NCI-H460 (cell line): ENCODE data around the gene WWC1. TPM values are rescaled to one million over a fixed set of nuclear protein-coding genes. Genes with fewer than 3 reads are reported as not detected.

Source experiments
- DNase-seq: peaks from one replicate; pipeline ENCODE4 v3.0.0-alpha.2; 2016; ENCODE audit warnings: low read depth; ENCODE audit errors: extremely low read depth
- total RNA-seq: library from RNA; depleted of rRNA; stranded (reverse); fragments of >200 nt; shearing (Covaris generic); gene quantifications from 2 replicates; pipeline ENCODE4 v1.2.3, GENCODE V29; 2014

Gene WWC1
- total RNA-seq, 1 experiment from 2014 or later: 19.0 TPM

DNA sequence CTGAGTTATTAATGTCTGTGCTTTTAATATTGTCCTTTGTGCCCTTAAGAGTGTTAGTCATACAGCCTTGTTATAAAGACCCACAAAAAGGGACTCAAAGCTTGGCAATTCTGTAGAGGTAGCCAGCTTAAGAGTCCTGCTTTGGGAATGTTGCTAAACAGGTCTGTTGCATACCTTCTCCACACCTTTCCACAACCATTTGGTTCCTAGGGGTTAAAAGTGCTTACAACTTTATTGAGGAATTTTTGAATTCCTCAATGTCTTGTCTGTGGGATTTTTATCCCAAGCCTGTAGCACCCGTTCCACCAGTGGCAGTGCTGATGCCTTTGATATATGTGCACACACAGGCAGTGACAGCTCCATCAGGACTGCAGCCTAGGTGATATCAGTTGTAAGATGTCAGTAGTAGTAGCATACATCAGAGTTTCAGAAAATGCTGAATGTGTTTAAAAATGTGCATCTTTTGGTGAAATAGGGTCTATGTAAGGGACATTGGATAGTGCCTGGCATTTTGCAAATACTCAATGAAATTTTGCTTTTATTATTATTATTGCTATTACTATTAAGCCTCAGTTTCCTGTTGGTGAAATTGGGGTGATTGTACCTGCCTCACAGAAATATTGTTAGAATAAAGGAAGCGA lies 68.5 kb downstream of the WWC1 start:
- no peak for DNase-seq

DNA sequence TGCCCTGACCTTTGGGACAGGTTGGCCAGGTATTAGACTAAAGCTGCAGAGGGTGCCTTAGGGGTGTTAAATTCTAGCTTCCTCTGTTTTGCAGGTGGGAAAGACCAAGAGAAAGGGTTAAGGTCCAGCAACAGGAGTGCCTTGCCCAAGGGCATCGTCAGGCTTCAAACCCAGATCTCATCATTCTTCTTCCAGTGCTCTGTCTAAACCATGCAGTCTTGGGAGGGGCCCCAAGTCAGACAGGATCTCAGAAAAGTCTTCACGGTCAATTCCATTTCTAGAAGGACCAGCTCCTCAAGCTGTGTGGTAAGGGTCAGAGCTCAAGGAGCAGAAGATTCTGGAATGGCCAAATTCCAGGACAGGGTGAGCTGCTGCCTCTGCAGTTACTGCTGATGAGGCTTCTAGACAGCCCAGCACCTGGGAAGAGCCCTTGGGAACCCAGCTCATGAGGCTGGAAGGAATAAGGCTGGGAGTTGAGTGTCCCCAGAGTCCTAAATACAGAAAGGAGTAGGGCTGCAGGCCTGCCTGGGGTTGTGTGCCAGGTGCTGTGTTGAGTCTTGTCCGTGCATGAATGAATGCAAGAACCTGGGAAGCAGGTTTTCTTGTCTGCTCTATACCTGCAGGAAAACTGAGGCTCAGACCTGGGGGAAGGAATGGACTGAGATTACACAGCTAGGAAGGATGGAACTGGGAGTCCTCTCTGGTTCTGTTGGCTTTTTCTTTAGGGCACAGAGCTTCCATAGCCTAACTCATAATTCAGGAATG lies 69.3 kb downstream of the WWC1 start:
- DNase-seq: no peak

DNA sequence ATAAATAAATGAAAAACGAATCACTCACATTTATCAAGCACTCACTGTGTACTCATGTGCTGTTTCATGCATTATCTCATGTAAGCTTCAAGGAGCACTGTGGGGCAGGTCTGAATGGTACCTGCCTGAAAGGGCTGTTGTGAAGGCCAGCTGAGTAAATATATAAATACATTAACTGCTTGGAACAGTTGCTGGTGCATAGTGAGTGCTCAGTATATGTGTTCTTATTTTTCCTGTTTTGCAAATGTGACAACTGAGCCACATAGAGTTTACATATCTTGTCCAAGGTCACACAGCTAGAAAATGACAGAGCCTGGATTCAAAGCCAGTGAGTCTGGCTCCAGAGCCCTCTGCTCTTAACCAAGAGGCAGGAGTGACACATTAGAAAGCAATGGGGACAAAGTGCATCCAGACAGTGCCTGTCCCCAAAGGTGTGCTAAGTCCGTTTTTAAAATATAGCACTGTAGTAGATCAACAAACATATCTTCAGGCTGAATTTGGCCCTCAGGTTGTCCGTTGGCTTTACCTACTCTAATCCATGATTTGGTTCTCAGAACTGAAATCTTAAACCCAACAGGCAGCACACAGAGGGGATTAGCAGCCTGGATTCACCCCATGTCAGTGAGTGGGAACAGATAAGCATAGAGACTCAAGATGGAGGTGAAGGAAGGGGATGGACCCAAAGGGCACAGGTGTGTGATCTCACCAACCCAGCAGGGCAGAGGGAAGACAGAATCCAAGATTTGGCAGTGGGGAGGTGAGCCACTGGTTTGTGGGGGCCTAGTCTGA lies 70.8 kb downstream of the WWC1 start:
- DNase-seq: no peak

DNA sequence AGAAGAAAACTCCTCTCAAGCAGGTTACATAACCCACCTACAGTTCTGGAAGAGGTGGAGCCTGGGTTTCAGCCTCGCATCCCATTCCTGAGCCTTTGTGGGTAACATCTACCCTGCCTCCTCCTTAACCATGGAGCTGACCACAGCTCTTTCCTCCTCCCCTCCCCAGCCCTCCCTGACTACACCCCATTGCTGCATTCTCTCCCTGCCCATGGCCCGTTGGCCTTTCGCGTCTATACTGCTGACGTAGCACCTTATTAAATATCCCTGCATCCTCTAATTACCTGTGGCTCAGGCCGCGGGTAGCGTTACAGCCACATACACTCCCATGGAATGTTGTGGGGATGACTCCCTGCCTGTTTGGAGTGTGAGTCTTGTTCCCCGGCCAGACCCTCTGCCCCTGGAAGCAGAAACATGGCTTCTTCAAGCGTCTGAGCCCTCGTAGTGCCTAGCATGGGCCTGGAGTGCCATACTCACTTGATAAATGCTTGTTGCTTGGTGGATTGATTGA lies 72.8 kb downstream of the WWC1 start:
- no peak for DNase-seq

DNA sequence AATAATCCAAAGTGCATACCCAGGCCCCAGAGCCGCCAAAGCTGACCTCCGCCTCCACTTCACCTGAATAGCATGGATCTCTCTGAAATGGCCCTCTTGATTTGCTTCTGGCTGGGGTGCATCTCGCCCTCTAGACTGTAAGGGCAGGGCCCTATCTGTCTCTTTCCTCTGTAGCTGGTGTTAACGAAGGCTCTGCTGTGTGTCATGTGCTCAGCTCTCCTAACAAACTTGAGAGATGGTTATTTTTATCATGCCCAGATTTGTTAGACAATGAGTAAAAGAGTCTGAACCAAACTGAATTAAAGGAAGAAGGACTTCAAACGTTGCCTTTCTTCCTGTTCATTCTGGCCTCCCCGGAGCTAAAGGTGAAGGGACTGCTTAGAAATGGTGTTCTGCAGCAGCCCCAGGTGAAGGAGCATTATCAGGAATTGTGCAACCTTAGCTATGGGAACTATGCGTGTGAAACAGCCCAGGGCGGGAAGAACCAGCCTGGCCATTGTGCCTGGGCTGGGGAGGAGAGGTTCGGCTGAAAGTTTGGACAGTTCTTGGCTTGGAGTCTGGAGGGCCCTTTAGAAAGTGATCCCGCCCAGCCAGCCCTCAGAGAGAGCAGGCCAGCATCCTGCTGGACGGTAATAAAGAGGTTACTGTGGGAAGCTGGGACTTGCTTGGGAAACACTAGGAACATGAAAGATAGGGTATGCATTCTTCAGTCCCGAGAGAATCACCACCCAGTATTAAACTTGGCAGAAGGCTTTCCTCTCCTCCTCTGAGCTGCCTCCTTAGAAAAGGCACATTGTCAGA lies 73.5 kb downstream of the WWC1 start:
- DNase-seq: no peak

DNA sequence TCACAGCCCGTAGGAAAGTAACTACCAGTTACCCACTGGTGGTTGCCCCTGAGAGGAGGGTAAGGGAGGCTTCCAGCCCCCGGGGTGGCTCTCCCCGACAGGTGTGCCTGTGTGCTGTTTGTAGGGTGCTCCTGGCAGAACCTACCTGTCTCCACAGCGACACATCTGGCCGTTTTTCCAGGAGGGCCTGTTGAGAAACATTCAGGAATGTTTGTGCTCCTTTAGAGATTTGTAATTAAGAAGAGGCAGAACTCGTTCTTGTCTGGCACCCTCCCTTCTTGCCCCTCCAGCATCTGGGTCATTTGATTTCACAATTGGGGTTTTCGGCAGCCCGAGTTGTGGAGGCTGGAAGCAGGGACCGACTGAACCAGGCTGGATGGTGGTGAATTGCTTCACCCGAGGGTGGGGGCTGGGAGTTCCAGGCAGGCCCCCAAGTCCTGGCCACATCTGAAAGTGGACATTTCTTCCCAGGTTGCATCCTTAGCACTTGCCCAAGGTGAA lies 74.2 kb downstream of the WWC1 start:
- DNase-seq: no peak

DNA sequence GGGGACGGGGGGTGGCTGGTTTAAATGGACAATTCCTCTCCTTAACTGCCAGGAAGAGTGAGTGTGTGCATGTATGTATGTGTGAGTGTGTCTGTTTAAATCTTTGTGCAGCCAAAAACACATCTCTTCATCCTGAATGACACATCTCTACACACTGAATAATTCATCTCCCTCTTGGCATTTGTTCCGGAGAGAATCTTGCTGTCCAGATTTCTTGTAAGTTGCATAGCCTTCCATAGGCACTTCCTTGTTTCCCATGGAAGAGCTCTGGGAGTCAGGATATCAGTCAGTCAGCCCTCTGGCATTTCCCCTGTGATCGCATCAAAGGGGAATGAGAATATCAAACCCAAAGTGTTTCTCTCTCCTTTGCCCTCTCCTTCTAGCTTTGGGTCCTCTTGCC lies 74.7 kb downstream of the WWC1 start:
- no peak for DNase-seq

DNA sequence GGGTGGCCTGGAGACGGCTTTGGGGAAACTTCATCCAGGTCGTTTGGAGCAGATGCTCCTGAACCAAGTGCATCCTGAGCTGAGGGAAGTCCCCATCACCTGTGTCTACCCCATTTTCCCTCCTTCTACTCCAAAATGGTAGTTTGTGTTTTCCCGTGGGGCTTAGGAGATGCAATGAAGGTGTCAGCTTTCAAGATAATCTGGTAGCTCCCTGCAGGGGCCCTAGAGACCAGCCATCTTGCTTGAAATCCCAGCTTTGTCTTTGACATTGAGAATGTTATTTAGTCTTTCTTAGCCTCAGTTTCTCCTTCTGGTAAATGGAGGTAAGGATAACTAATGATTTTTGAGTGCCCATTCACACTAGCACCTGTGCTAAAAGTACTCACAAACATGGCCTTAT lies 77.4 kb downstream of the WWC1 start:
- no peak for DNase-seq

DNA sequence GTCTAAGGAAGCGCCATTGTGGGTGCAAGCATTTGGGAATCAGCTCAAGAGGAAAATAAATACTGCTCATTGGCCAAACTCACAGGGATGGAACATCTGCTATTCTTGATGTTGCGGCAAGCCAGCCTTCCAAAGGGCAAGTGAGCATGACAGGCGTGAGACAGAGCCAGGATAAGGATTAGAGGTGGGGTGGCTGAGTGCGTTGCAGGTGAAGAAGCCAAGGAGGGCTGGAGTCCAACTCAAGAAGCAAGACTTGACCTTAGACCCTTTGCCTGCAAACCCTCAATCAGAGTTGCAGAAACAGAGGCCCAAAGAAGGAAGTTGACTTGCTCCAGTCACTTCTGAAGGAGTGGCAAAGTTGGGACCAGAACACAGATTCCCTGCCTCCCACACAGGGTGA lies 79.4 kb downstream of the WWC1 start:
- DNase-seq: no peak

DNA sequence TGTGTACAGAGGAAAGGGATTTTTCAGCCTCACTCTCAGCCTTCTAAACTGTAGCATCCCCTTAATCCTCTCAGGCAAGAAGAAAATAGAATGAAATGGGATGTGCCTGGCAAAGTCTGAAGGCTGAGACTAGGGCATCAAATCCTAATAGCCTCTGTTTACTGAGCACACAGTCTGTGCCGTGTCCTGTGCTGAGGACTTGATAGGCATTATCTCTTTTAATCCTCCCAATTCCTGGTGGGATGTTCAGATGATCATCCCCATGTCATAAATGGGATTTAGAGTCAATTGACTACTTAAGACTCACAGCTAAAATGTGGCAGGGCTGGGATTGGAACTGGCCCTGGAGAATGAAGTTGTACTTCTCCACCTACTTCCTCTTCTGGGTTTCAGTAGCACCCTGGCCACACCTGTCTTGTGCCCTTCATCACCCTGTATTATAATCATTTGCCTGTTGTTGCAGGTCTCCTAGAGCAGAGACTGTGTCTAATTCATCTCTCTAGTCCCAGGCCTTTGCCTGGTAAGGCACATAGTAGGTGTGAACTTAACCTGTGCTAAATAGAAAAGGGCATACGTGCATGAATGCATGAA lies 81.0 kb downstream of the WWC1 start:
- no peak for DNase-seq

DNA sequence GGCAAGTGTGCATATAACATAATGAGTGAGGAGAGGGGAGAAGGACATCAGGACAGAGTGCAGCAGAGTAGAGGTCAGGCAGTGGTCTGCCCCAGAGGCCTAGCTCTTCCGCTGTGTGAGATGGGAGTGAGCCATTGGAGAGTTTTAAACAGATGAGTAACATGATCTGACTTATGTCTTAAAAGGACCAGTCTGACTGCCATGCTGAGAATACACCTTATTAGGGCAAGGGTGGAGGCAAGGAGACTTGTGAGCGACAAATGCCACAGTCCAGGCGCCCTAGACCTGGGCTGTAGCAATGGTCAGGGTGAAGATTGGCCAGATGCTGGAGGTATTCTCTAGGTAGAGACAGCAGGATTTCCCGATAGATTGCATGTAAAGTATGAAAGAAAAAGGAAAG lies 83.1 kb downstream of the WWC1 start:
- DNase-seq: no peak

DNA sequence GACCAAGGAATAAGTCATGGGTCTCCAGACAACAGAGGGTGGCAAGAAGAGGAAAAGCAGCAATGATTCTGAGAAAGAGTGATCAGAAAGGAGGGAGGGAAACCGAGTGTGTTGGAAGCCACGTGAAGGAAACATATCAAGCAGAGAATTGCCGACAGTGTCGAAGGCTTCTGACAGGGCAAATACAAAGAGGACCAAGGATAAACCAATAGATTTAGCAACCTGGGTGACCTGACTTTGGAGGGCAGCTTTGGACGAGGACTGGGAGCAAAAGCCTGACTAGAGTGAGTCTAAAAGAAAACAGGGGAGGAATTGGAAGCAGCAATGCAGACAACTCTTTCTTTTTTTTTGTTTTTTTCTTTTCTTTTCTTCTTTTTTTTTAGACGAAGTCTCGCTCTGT lies 83.8 kb downstream of the WWC1 start:
- no peak for DNase-seq

DNA sequence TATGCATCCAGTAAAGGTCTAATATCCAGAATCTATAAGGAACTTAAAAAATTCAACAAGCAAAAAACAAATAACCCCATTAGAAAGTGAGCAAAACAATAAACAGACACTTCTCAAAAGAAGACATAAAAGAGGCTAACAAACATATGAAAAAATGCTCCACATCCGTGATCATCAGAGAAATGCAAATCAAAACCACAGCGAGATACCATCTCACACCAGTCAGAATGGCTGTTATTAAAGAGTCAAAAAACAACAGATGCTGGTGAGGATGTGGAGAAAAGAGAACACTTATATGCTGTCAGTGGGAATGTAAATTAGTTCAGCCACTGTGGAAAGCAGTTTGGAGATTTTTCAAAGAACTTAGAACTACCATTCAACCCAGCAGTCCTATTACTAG lies 86.1 kb downstream of the WWC1 start:
- no peak for DNase-seq

DNA sequence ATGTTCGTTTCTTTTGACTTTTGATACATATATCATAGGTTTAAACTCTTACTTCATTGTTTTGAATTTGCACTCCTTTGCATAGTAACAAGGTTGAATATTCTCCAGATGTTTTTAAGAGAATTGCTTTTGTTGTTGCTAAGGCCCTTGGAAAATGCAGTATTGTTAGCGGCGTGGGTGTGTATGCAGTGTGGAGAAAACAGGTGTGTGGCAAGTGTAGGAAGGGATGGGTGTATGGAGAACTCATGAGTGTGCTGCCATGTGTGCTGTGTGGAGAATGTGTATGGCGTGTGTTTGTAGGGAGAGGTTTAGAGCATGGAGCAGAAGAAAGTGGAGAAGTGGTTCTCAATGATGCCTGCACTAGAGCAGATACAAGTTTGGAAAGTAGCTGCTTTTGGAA lies 87.3 kb downstream of the WWC1 start:
- DNase-seq: no peak

DNA sequence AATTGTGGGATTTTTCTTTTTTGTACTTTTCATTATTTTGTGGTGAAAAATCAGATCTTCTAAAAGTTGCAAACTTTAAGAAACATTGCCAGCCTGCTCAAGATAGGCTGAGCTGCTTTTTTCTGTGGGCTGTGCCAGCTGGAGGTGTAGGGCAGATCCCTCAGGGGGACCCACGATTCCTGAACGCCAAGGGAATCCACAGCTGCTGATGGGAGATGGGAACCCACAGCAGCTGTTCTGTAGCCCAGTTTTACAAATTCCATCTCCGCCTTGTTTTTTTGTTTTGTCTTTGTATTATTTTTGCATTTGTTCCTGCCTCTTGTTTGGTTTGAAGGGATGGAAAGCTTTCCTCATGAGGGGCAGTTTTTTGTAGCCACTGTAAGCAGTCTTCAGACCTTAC lies 91.0 kb downstream of the WWC1 start:
- no peak for DNase-seq

DNA sequence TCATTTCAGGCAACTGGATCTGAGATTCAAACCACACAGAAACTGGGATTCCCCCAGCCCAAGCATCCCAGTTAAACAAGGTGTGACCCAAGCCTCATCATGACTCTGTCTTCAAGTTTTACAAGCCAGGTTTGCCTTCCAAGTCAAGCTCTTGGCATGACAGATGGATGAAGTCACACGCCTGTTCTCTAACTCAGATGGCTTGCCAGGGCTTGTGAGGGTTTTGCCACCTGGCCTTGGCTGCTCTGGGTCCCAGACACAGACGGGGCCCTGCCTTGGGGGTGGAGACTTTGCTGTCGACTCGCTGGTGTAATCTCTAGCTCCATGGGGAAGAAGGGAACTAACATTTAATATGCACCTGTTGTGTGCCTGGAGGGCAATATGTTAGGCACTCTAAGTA lies 99.0 kb downstream of the WWC1 start:
- DNase-seq: no peak

DNA sequence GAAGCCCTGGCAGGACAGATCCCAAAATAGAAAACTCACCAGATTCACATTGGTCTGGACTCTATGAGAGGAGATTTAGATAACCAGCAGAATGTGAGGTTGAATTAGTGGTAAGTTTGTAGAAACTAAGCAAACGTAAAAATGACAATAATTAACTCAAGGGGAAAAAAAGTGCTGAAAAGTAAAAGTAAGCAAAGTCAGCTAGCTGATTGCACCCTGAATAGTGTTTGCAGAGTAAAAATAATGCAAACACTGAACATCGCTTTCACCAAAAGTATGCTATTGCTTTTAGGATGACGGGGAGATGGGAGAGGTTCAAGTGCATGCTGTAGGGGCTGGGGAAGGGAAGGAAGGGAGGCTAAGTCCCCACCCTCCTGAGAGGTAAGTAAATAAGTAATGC lies 102.3 kb downstream of the WWC1 start:
- no peak for DNase-seq

DNA sequence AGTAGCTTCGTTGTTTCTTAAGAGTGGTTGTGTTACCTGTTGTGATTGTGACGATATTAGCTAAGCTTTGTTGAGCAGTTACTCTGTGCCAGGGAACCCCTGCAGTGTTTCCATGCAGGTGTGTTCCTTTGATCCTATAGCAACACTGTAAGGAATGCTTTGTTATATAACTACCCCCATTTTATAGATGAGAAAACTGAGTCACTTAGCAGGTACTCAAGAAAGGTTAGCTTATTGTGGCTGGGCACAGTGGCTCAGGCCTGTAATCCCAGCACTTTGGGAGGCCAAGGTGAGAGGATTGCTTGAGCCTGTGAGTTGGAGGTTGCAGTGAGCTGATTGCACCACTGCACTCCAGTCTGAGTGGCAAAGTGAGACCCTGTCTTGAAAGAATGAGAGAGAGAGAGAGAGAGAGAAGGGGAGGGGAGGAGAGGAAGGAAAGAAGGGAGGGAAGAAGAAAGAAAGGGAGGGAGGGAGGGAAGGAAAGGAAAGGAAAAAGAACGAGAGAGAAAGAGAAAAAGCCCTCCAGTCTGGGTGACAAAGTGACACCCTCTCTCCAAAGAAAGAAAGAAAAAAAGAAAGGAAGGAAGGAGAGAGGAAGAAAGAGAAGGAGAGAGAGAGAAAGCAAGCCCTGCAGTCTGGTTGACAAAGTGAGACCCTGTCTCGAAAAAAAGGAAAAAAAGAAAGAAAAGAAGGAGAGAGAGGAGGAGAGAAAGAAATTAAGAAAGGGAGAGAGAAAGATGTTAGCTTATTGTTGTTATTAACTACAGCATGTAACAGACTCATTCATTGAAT lies 109.2 kb downstream of the WWC1 start:
- DNase-seq: no peak

DNA sequence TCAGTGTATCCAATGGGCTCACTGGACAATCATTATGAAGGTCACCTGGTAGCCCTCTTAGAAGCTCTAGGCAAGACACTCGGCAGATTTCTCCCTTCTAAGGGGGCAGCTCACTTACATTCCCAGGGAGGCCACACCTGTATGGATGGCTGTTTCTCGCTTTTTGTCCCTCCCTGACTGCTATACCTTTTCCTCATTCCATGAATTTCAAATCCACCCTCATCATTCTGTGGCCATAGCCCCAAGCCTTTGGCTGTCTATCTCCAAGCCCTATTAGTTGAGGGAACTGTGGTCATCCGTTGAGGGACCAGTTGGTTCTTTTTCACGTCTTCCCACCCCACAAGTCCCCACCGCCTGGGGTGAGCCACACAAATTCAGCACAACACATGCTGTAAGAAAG lies 109.8 kb downstream of the WWC1 start:
- DNase-seq: no peak
